DND-41 (cell line): Measurements from ENCODE around the gene LILRB3.
"Not testable (repeated sequence)": the region's sequence is repeated elsewhere in the genome, so short reads cannot be mapped to it uniquely, and the experiment has no call there.

Experiments used
- ATAC-seq: fragments of 200-7000 bp; cut with Tn5 transposase; 3 replicates; pipeline ENCODE4 v1.9.1; 2021; ENCODE audit warnings: low read depth; ENCODE audit not compliant: insufficient read depth
- DNase-seq: peaks from one replicate; pipeline ENCODE4 v3.0.0-alpha.2; 2020
- H2AFZ ChIP-seq: 2 replicates; pipeline ENCODE4 v1.6.0; 2012; ENCODE audit warnings: low read depth, low read length
- H3K27ac ChIP-seq: 2 replicates; pipeline ENCODE4 v1.5.1; 2012; ENCODE audit warnings: low read length, inconsistent platforms
- H3K27me3 ChIP-seq: fragments of 200-600 bp; sonication (generic); 2 replicates; pipeline ENCODE4 v1.6.0; 2012; ENCODE audit warnings: low read length, mild to moderate bottlenecking, inconsistent platforms; ENCODE audit not compliant: insufficient read depth, poor library complexity
- H3K36me3 ChIP-seq: 2 replicates; pipeline ENCODE4 v1.5.1; 2012; ENCODE audit warnings: low read length, inconsistent platforms; ENCODE audit not compliant: insufficient read depth
- H3K4me1 ChIP-seq: 2 replicates; pipeline ENCODE4 v1.5.1; 2012; ENCODE audit warnings: mild to moderate bottlenecking, low read length; ENCODE audit not compliant: insufficient read depth
- H3K4me2 ChIP-seq: 2 replicates; pipeline ENCODE4 v1.6.0; 2012; ENCODE audit warnings: mild to moderate bottlenecking, moderate library complexity, low read length, inconsistent platforms; ENCODE audit not compliant: insufficient read depth
- H3K4me3 ChIP-seq, 2 experiments: fragments of 200-600 bp in 1 of 2; shearing (Covaris generic) in 1 of 2; 2 replicates each; pipeline ENCODE4 v1.5.1; 2012 to 2016; ENCODE audit warnings: inconsistent platforms in 2 of 2, low read length in 2 of 2, mild to moderate bottlenecking in 2 of 2, low read depth in 1 of 2, moderate library complexity in 1 of 2
- H3K79me2 ChIP-seq: 2 replicates; pipeline ENCODE4 v1.6.0; 2012; ENCODE audit warnings: low read length, inconsistent platforms; ENCODE audit not compliant: insufficient read depth
- H3K9ac ChIP-seq: 2 replicates; pipeline ENCODE4 v1.6.0; 2012; ENCODE audit warnings: low read depth, mild to moderate bottlenecking, inconsistent platforms, low read length, moderate library complexity
- H3K9me3 ChIP-seq: 2 replicates; pipeline ENCODE4 v1.5.1; 2012; ENCODE audit warnings: low read length, moderate library complexity, mild to moderate bottlenecking, inconsistent platforms; ENCODE audit not compliant: insufficient read depth, severe bottlenecking
- H4K20me1 ChIP-seq: 2 replicates; pipeline ENCODE4 v1.6.0; 2012; ENCODE audit warnings: low read length; ENCODE audit not compliant: insufficient read depth
- CTCF ChIP-seq: IDR thresholded peaks from 2 replicates; pipeline ENCODE4 v1.5.1; 2012; ENCODE audit warnings: borderline replicate concordance, low read length, moderate library complexity, mild to moderate bottlenecking; ENCODE audit not compliant: poor library complexity, severe bottlenecking; ENCODE audit errors: extremely low read depth
- EZH2 ChIP-seq: IDR thresholded peaks from 3 replicates; pipeline ENCODE4 v1.6.1; 2012; ENCODE audit warnings: borderline replicate concordance, low read depth, mild to moderate bottlenecking, moderate library complexity, low read length, inconsistent platforms; ENCODE audit not compliant: severe bottlenecking

LILRB3 gene

DNA sequence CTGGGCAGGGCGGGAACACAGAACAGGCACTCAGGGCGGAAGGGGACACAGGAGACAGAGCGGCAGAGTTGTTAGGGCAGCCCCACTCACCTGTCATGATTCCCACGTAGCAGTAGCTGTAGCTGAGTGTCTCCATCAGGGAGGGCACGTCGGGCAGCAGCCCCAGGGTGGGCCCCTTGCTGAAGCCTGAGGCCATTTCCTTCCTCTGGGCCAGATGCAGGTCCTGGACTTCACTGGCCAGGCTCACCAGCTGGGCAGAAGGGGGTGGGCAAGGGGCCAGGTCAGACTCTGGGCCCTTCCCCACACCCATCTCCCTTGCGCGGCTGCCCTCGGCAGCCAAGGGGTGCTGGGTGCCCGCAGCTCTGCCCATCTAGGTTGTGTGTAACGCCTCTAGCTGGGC lies 39.4 kb downstream of the LILRB3 start:
- H3K4me3 ChIP-seq: no peak overlapping the region
- peaks cover 15% of the 10 kb centered on the region for H4K20me1 ChIP-seq
- peaks cover 39% of the 10 kb centered on the region for H3K36me3 ChIP-seq
- peaks cover 14% of the 10 kb centered on the region for H3K79me2 ChIP-seq
- DNase-seq: no peak
- peaks cover 13% of the 10 kb centered on the region for H3K4me1 ChIP-seq
- H3K27me3 ChIP-seq: no peaks in the 10 kb centered on the region
- no peak overlapping the region for H3K27ac ChIP-seq
- no peak overlapping the region for H3K9ac ChIP-seq
- H3K4me2 ChIP-seq: no peak overlapping the region
- no peak overlapping the region for H2AFZ ChIP-seq
- no peak for ATAC-seq
- H3K9me3 ChIP-seq: no peaks in the 10 kb centered on the region
- TF ChIP-seq EZH2: no peak
- no peak for TF ChIP-seq CTCF

DNA sequence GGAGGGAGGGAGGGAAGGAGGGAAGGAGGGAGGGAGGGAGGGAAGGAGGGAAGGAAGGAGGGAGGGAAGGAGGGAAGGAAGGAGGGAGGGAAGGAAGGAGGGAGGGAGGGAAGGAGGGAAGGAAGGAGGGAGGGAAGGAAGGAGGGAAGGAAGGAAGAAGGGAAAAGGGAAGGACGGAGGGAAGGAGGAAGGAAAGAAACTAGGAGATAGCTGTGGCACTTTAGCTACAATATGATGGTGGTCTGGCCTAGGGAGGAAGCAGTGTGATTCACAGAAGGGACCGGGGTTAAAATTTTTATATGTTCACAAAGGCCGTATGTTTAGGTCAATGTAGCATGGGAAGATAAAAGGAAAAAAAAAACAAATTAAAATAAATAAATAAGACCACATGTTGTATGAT lies 40.9 kb downstream of the LILRB3 start:
- not testable (repeated sequence) for ATAC-seq, H3K4me1 ChIP-seq
- peaks cover 13% of the 10 kb centered on the region for H4K20me1 ChIP-seq

DNA sequence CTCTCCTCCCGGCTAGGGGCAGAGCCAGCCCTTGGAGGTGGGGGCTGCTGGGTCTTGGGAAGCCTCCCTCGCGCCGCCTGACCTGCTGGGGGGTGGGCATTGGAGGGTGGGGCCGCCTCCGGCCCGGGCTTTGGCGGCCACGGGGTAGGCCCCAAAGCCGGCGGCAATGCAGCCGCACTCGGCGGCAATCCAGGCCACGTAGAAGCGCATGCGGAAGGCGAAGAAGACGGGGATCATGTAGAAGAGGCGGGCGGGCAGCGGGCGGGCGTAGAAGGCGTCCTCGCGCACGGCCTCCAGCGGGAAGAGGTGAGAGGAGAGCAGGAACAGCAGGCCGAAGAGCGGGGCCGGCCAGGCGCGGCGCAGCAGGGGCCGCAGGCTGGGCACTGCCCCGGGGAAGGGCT lies 42.1 kb downstream of the LILRB3 start:
- no peak for TF ChIP-seq CTCF
- no peak for TF ChIP-seq EZH2
- H3K27me3 ChIP-seq: no peaks in the 10 kb centered on the region
- H3K79me2 ChIP-seq: no peaks in the 10 kb centered on the region
- no peak overlapping the region for H3K4me3 ChIP-seq
- H3K4me2 ChIP-seq: no peak overlapping the region
- ATAC-seq (no peak), DNase-seq (no peak)
- H4K20me1 ChIP-seq: peaks cover 13% of the 10 kb centered on the region
- no peak overlapping the region for H2AFZ ChIP-seq
- no peak overlapping the region for H3K27ac ChIP-seq
- no peak overlapping the region for H3K9ac ChIP-seq
- no peaks in the 10 kb centered on the region for H3K9me3 ChIP-seq
- H3K4me1 ChIP-seq: no peaks in the 10 kb centered on the region
- peaks cover 37% of the 10 kb centered on the region for H3K36me3 ChIP-seq

More for the DNA sequence above, 40.9 kb downstream of the LILRB3 start:
- not testable (repeated sequence) for H3K27ac ChIP-seq, DNase-seq, H3K4me2 ChIP-seq, H3K27me3 ChIP-seq, H3K4me3 ChIP-seq, H3K9me3 ChIP-seq, H3K79me2 ChIP-seq, H2AFZ ChIP-seq, H3K9ac ChIP-seq
- peaks cover 38% of the 10 kb centered on the region for H3K36me3 ChIP-seq

DNA sequence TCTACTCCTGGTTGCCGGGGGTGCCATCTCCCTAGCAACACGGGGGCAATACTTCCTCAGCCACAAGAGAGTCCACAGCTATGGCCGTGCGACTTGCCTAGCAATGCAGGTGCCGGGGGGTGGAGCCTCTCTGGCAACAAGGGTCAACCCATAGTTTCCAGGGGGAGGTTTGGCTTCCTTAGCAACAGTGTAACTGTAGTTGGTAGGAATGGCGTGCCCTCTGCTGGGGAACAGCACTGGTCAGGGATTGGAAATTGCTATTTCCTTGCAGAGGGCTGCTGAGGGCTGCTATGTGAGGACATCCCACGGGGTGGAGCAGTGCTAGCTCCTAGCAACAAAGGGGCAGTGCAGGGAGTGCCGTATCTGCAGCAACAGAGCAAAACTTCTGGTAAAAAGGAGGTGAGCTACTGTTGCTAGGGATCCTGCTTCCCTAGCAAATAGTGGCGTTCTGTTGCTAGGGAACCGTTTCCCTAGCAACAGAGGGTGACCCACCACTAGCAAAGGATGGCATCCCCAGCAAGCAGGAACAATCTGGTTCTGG lies 42.8 kb downstream of the LILRB3 start:
- Histone ChIP-seq H3K27ac (no peak overlapping the region), H3K27me3 (no peaks in the 10 kb centered on the region), H3K4me3 (no peak overlapping the region), H2AFZ (no peak overlapping the region), H3K36me3 (peaks cover 37% of the 10 kb centered on the region), H3K4me2 (no peak overlapping the region), H3K9me3 (no peaks in the 10 kb centered on the region), H3K79me2 (no peaks in the 10 kb centered on the region), H3K4me1 (no peaks in the 10 kb centered on the region), H3K9ac (no peak overlapping the region), H4K20me1 (peaks cover 13% of the 10 kb centered on the region)
- TF ChIP-seq EZH2 (no peak), CTCF (no peak)
- DNase-seq (no peak), ATAC-seq (no peak)
